CD4-positive, CD25-positive, alpha-beta regulatory T cell (primary cell): ENCODE data around the gene GPR32. TPM values are rescaled to one million over a fixed set of nuclear protein-coding genes. Genes with fewer than 3 reads are reported as not detected.

Experiments
- ATAC-seq, 2 donors: fragments of 150-1000 bp; cut with Tn5 transposase; one replicate each; pipeline ENCODE4 v1.10.0; 2021; ENCODE audit warnings: low read depth in 2 of 2, moderate number of reproducible peaks in 2 of 2, moderate library complexity in 1 of 2
- DNase-seq, 3 donors: peaks; one replicate each; pipeline versions ENCODE4 v3.0.0 to v3.0.0-alpha.2; 2012 to 2022; ENCODE audit warnings: mixed read lengths in 1 of 3
- H3K27ac ChIP-seq: one replicate; pipeline ENCODE4 v1.7.0; 2013; ENCODE audit warnings: mild to moderate bottlenecking, low read length; ENCODE audit not compliant: insufficient read depth, poor library complexity, severe bottlenecking
- H3K27me3 ChIP-seq: one replicate; pipeline ENCODE4 v1.7.0; 2013; ENCODE audit warnings: low read length; ENCODE audit not compliant: control insufficient read depth, insufficient read depth
- H3K36me3 ChIP-seq: one replicate; pipeline ENCODE4 v1.7.0; 2013; ENCODE audit warnings: mild to moderate bottlenecking, low read length, moderate library complexity; ENCODE audit not compliant: control insufficient read depth, insufficient read depth
- H3K4me1 ChIP-seq: 2 replicates; pipeline ENCODE4 v1.7.0; 2013; ENCODE audit warnings: mild to moderate bottlenecking, low read length; ENCODE audit not compliant: insufficient read depth, control insufficient read depth, poor library complexity, severe bottlenecking
- H3K4me3 ChIP-seq: one replicate; pipeline ENCODE4 v1.7.0; 2013; ENCODE audit warnings: low read depth, mild to moderate bottlenecking, low read length, moderate library complexity
- H3K9me3 ChIP-seq, 2 experiments: 1 replicate in 1 of 2; 2 replicates in 1 of 2; pipeline ENCODE4 v1.7.0; 2013; ENCODE audit warnings: low read length in 2 of 2, mild to moderate bottlenecking in 1 of 2, moderate library complexity in 1 of 2; ENCODE audit not compliant: control insufficient read depth in 2 of 2
- H3K27ac Mint-ChIP-seq, 3 donors: one replicate each; pipeline ENCODE4 v1.8.0; 2020 to 2022; ENCODE audit warnings: mild to moderate bottlenecking in 3 of 3, mixed read lengths in 3 of 3, moderate library complexity in 2 of 3
- H3K27me3 Mint-ChIP-seq: one replicate; pipeline ENCODE4 v1.8.0; 2022; ENCODE audit warnings: mild to moderate bottlenecking, mixed read lengths
- H3K36me3 Mint-ChIP-seq: one replicate; pipeline ENCODE4 v1.8.0; 2020; ENCODE audit warnings: mixed read lengths
- H3K4me1 Mint-ChIP-seq, 4 donors: one replicate each; pipeline ENCODE4 v1.8.0; 2020 to 2022; ENCODE audit warnings: mixed read lengths in 4 of 4, mild to moderate bottlenecking in 1 of 4
- H3K4me3 Mint-ChIP-seq, 4 donors: one replicate each; pipeline ENCODE4 v1.8.0; 2020 to 2022; ENCODE audit warnings: mild to moderate bottlenecking in 4 of 4, mixed read lengths in 4 of 4, moderate library complexity in 3 of 4
- H3K9me3 Mint-ChIP-seq, 7 donors: one replicate each; pipeline ENCODE4 v1.8.0; 2020 to 2022; ENCODE audit warnings: mixed read lengths in 7 of 7, mild to moderate bottlenecking in 3 of 7, moderate library complexity in 2 of 7
- polyA plus RNA-seq, 4 donors: library from polyadenylated mRNA; unstranded; fragments of 300-500 nt; fragmentation: Illumina TruSeq; gene quantifications; one replicate each; pipeline ENCODE4 v1.2.3, GENCODE V29; 2021
- total RNA-seq: library from RNA; stranded (reverse); gene quantifications from one replicate; pipeline ENCODE4 v1.2.3, GENCODE V29; 2022

GPR32 gene
- total and polyA plus RNA-seq, 5 donors from 2014 or later: not detected

DNA sequence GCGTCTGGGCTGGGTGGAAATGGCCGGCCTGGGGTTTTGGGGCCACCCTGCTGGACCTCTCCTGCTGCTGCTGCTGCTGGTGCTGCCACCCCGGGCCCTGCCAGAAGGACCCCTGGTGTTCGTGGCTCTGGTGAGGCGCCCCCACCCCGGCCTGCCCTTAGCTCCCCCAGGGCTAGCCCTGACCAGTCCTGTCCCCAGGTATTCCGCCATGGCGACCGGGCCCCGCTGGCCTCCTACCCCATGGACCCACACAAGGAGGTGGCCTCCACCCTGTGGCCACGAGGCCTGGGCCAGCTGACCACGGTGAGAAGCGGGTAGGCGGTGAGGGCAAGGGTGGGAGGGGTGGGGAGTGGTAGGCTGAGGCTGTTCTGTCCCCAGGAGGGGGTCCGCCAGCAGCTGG is 20.1 kb downstream of the GPR32 start, which contains the start of gene ACP4:
Gene ACP4 (plus strand): TSS at position 20 of the 400 bp plus-strand sequence. CDS start 0 bp downstream, at position 20.
- peaks cover 4% of the 10 kb centered on the region for H3K4me1 ChIP-seq
- H3K27ac ChIP-seq: no peak within 1 kb of the TSS
- no peaks in the 10 kb centered on the region for H3K27me3 Mint-ChIP-seq
- H3K9me3 Mint-ChIP-seq: no peaks in the 10 kb centered on the region
- no peaks in the 10 kb centered on the region for H3K9me3 ChIP-seq
- no peak within 1 kb of the TSS for H3K4me3 ChIP-seq
- H3K36me3 Mint-ChIP-seq: no peaks in the 10 kb centered on the region
- H3K36me3 ChIP-seq: no peaks in the 10 kb centered on the region
- ATAC-seq (no peak), DNase-seq (no peak)
- peak within 1 kb of the TSS in 1 of 3 donors; percentile 89 for H3K27ac Mint-ChIP-seq
- H3K27me3 ChIP-seq: no peaks in the 10 kb centered on the region
- H3K4me1 Mint-ChIP-seq: peaks cover 0 to 13% (median 3%) of the 10 kb centered on the region in 4 donors
- no peak within 1 kb of the TSS for H3K4me3 Mint-ChIP-seq

DNA sequence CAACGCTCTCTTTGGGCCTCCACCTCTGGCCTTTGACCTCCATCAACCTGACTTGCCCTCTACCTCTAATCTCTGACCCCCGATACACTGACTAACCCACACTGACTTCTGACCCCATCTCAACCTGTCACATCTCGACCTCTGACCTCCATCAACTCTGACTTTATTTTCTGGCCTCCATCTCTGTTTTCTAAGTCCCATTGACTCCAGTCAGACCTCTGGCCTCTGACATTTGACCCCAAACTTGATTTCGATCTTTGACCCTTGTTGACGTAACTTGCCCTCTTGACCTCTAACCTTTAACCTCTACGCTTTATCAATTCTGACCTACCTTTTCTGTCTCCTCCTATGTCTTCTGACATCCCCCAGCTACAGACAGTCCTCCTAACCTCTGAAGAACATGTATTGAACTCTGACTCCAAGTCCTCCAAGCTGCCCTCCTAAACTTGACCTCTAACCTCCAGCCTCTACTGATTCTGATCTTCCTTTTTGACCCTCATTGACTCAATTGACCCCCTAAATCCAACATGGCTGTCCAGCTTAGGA is 20.7 kb downstream of the GPR32 start:
- DNase-seq (no peak), ATAC-seq (no peak)
- no peaks in the 10 kb centered on the region for H3K36me3 Mint-ChIP-seq
- no peaks in the 10 kb centered on the region for H3K9me3 Mint-ChIP-seq
- no peak overlapping the region for H3K4me3 ChIP-seq
- H3K4me1 ChIP-seq: peaks cover 4% of the 10 kb centered on the region
- no peaks in the 10 kb centered on the region for H3K9me3 ChIP-seq
- H3K27me3 ChIP-seq: no peaks in the 10 kb centered on the region
- H3K36me3 ChIP-seq: no peaks in the 10 kb centered on the region
- H3K27ac Mint-ChIP-seq: peak overlapping the region in 1 of 3 donors; percentile 89
- no peak overlapping the region for H3K27ac ChIP-seq
- no peaks in the 10 kb centered on the region for H3K27me3 Mint-ChIP-seq
- peaks cover 0 to 13% (median 3%) of the 10 kb centered on the region in 4 donors for H3K4me1 Mint-ChIP-seq
- no peak overlapping the region for H3K4me3 Mint-ChIP-seq

DNA sequence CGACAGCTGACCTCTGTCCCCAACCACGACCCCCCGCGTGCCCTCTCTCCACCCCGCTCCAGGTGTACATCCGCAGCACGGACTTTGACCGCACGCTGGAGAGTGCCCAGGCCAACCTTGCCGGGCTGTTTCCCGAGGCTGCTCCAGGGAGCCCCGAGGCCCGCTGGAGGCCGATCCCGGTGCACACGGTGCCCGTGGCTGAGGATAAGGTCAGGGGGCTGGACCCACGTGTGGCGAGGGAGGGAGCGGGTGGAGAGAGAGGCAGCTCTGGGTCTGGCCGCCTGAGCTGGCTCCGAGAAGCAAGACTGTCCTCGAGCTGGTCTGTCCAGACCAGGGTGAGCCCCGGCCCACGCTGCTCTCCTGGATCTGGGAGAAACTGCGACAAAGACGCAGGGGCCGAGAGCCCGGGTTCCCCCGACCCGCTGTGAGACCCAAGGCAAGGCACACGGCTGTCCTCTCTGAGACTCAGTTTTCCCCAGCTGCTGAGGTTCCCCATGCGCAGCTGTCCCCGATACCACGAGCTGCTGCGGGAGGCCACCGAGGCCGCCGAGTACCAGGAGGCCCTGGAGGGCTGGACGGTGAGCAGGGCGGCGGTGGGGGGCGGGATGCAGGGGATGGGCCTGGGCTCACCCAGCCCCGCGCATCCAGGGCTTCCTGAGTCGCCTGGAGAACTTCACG is 21.5 kb downstream of the GPR32 start:
- Mint-ChIP-seq H3K27me3 (no peaks in the 10 kb centered on the region), H3K27ac (no peak overlapping the region), H3K9me3 (no peaks in the 10 kb centered on the region), H3K4me3 (peak overlapping the region in 1 of 4 donors; percentile 57), H3K4me1 (peaks cover 0 to 13% (median 3%) of the 10 kb centered on the region in 4 donors), H3K36me3 (no peaks in the 10 kb centered on the region)
- no peaks in the 10 kb centered on the region for H3K27me3 ChIP-seq
- no peak overlapping the region for H3K4me3 ChIP-seq
- DNase-seq: no peak
- peaks cover 4% of the 10 kb centered on the region for H3K4me1 ChIP-seq
- no peak overlapping the region for H3K27ac ChIP-seq
- no peak for ATAC-seq
- no peaks in the 10 kb centered on the region for H3K9me3 ChIP-seq
- H3K36me3 ChIP-seq: peaks cover under 1% of the 10 kb centered on the region

DNA sequence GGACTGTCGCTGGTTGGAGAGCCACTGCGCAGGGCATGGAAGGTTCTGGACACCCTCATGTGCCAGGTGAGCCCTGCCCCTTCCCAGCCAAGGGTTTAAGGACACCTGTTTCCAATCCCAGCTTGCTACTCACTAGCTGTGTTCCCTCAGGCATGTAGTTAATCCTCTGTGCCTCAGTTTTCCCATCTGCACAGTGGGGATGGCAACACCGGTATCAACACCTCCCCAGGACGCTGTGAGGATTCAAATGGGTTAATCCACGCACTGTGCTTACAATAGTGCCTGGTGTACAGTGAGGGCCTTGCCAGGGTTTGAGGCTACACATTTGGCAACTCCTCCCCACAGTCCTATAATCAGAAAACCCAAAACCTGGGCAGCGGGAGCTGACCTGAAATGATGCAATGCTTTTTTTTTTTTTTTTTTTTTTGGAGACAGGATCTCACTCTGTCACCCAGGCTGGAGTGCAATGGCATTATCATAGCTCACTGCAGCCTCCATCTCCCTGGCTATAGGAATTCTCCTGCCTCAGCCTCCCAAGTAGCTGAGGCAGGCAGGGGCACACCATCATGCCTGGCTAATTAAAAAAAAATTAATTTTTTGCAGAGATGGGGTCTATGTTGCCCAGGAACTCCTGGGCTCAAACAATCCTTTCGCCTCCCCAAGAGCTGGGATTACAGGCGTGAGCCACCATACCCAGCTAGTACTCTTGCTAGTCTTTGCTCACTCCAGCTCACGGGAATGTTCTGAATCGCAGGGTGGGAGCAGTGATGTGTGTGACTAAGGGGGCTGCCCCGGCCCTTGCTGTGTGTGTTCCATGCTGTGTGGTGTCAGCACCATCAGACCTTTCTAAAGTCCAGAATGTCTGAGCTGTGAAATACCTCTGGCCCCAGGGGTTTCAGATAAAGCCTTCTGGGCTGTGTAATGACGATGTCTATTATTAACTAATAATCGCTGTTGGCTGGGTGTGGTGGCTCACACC is 22.3 kb downstream of the GPR32 start:
- Histone ChIP-seq H3K4me3 (no peak overlapping the region), H3K4me1 (peaks cover 4% of the 10 kb centered on the region), H3K27me3 (no peaks in the 10 kb centered on the region), H3K36me3 (peaks cover 8% of the 10 kb centered on the region), H3K9me3 (no peaks in the 10 kb centered on the region), H3K27ac (no peak overlapping the region)
- H3K36me3 Mint-ChIP-seq: no peaks in the 10 kb centered on the region
- peak overlapping the region in 1 of 4 donors; percentile 7 for H3K4me3 Mint-ChIP-seq
- peaks cover 0 to 13% (median 3%) of the 10 kb centered on the region in 4 donors for H3K4me1 Mint-ChIP-seq
- no peak overlapping the region for H3K27ac Mint-ChIP-seq
- H3K27me3 Mint-ChIP-seq: no peaks in the 10 kb centered on the region
- DNase-seq (no peak), ATAC-seq (no peak)
- no peaks in the 10 kb centered on the region for H3K9me3 Mint-ChIP-seq

DNA sequence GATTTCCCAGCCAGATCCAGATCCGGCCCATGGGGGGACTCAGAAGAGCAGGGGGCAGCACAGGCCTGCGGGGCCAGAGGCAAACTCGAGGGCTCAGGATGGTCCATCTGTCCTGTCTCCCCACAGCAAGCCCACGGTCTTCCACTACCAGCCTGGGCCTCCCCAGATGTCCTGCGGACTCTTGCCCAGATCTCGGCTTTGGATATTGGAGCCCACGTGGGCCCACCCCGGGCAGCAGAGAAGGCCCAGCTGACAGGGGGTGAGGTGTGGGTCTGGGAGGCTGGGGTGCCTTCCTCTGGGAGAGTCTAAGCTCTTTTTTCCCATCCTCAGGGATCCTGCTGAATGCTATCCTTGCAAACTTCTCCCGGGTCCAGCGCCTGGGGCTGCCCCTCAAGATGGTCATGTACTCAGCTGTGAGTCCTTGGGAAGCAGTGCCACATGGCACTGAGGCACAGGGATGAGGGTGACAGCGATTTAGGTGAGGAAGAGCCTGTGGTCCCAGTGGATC is 23.3 kb downstream of the GPR32 start:
- ATAC-seq (no peak), DNase-seq (no peak)
- Histone ChIP-seq H3K4me3 (no peak overlapping the region), H3K36me3 (peaks cover 19% of the 10 kb centered on the region), H3K4me1 (peaks cover 4% of the 10 kb centered on the region), H3K27me3 (no peaks in the 10 kb centered on the region), H3K9me3 (no peaks in the 10 kb centered on the region), H3K27ac (no peak overlapping the region)
- no peaks in the 10 kb centered on the region for H3K27me3 Mint-ChIP-seq
- H3K4me1 Mint-ChIP-seq: peaks cover 0 to 13% (median 3%) of the 10 kb centered on the region in 4 donors
- no peak overlapping the region for H3K27ac Mint-ChIP-seq
- no peak overlapping the region for H3K4me3 Mint-ChIP-seq
- H3K36me3 Mint-ChIP-seq: no peaks in the 10 kb centered on the region
- H3K9me3 Mint-ChIP-seq: no peaks in the 10 kb centered on the region

DNA sequence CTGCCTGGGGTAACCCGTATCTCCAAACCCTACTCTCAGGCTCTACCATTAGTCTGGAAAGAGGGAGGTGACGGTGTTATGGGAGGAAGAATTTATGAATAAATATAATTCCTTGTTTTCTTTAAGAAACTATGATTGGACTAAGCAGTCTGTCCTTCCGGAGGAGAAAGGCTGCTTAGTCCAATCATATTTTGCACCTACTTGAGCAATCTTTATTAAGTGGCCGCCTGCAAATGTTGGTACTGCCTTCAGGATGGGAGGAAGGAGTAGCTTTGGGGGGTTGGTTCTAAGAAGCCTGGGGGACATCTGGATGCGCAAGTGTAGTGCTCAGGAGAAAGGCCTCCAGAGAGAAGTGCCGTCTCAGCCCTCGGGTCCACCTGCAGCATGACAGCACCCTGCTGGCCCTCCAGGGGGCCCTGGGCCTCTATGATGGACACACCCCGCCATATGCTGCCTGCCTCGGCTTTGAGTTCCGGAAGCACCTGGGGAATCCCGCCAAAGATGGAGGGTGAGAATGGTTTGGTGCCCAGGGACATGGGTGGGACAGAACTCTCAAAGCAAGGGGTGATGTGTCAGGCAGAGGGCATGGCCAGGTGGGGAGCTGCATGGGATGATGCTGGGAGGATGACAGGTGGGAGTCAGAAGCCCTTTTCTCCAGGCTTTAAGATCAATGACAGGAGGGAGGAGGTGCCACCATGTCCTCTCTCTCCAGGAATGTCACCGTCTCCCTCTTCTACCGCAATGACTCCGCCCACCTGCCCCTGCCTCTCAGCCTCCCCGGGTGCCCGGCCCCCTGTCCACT is 24.0 kb downstream of the GPR32 start:
- DNase-seq (peak in 1 of 3 donors; percentile 27), ATAC-seq (peak in 1 of 2 donors; percentile 26)
- Mint-ChIP-seq H3K4me3 (no peak overlapping the region), H3K9me3 (no peaks in the 10 kb centered on the region), H3K36me3 (no peaks in the 10 kb centered on the region), H3K27me3 (no peaks in the 10 kb centered on the region), H3K4me1 (peaks cover 0 to 13% (median 3%) of the 10 kb centered on the region in 4 donors), H3K27ac (peak overlapping the region in 1 of 3 donors; percentile 83)
- H3K4me1 ChIP-seq: peaks cover 4% of the 10 kb centered on the region
- no peaks in the 10 kb centered on the region for H3K9me3 ChIP-seq
- no peak overlapping the region for H3K27ac ChIP-seq
- peaks cover 22% of the 10 kb centered on the region for H3K36me3 ChIP-seq
- no peak overlapping the region for H3K4me3 ChIP-seq
- no peaks in the 10 kb centered on the region for H3K27me3 ChIP-seq
